Loucy (cell line): ENCODE measurements around the gene HSP90AB1.

ENCODE experiments used
- H2AFZ ChIP-seq: fragments of 200-600 bp; sonication (generic); 2 replicates; pipeline ENCODE4 v1.6.0; 2016; ENCODE audit warnings: antibody characterized with exemption, mild to moderate bottlenecking, low read length, moderate library complexity
- H3F3A ChIP-seq: fragments of 200-600 bp; 2 replicates; pipeline ENCODE4 v1.6.0; 2016; ENCODE audit warnings: antibody characterized with exemption, low read depth, mild to moderate bottlenecking
- H3K27me3 ChIP-seq: fragments of 200-600 bp; sonication (generic); 2 replicates; pipeline ENCODE4 v1.6.1; 2014; ENCODE audit warnings: low read length, mild to moderate bottlenecking; ENCODE audit not compliant: insufficient read depth, poor library complexity, severe bottlenecking
- H3K36me3 ChIP-seq: fragments of 200-600 bp; sonication (generic); 2 replicates; pipeline ENCODE4 v1.6.1; 2016; ENCODE audit warnings: low read length; ENCODE audit not compliant: insufficient read depth
- H3K4me1 ChIP-seq: fragments of 200-600 bp; sonication (generic); 2 replicates; pipeline ENCODE4 v1.5.1; 2014; ENCODE audit warnings: low read length, mild to moderate bottlenecking; ENCODE audit not compliant: insufficient read depth, poor library complexity, severe bottlenecking
- H3K4me2 ChIP-seq: fragments of 200-600 bp; sonication (generic); 2 replicates; pipeline ENCODE4 v1.6.0; 2014; ENCODE audit warnings: antibody characterized with exemption, low read length, low read depth, mild to moderate bottlenecking; ENCODE audit not compliant: poor library complexity, severe bottlenecking
- H3K4me3 ChIP-seq: fragments of 200-600 bp; sonication (generic); 2 replicates; pipeline ENCODE4 v1.5.1; 2014; ENCODE audit warnings: low read length, mild to moderate bottlenecking, mixed read lengths; ENCODE audit not compliant: poor library complexity, severe bottlenecking
- H3K79me2 ChIP-seq: fragments of 200-600 bp; sonication (generic); 2 replicates; pipeline ENCODE4 v1.6.1; 2014; ENCODE audit warnings: low read length; ENCODE audit not compliant: insufficient read depth
- H3K9ac ChIP-seq: fragments of 200-600 bp; sonication (generic); 2 replicates; pipeline ENCODE4 v1.6.0; 2014; ENCODE audit warnings: mild to moderate bottlenecking, low read depth, low read length, moderate library complexity; ENCODE audit not compliant: poor library complexity, severe bottlenecking
- H3K9me2 ChIP-seq: fragments of 200-600 bp; sonication (generic); replicated peaks from 2 replicates; pipeline ENCODE4 v1.6.1; 2016; ENCODE audit warnings: low read depth, low read length, mixed read lengths
- H3K9me3 ChIP-seq: fragments of 200-600 bp; sonication (generic); 2 replicates; pipeline ENCODE4 v1.6.1; 2014; ENCODE audit warnings: mild to moderate bottlenecking, antibody characterized with exemption, low read length, low read depth; ENCODE audit not compliant: insufficient read depth
- H4K20me1 ChIP-seq: fragments of 200-600 bp; sonication (generic); 2 replicates; pipeline ENCODE4 v1.6.0; 2014; ENCODE audit warnings: antibody characterized with exemption, low read length, mild to moderate bottlenecking; ENCODE audit not compliant: insufficient read depth, poor library complexity, severe bottlenecking
- EZH2phosphoT487 ChIP-seq: fragments of 200-600 bp; IDR thresholded peaks from 2 replicates; pipeline ENCODE4 v1.6.1; 2018; ENCODE audit warnings: antibody characterized with exemption, mild to moderate bottlenecking, moderate library complexity, borderline replicate concordance
- TF ChIP-seq, protein P1 (sequence below): fragments of 200-600 bp; sonication (generic); conservative IDR thresholded peaks from 2 replicates; pipeline ENCODE4 v1.5.1; 2014; ENCODE audit warnings: mild to moderate bottlenecking, antibody characterized with exemption, low read length

HSP90AB1 gene

DNA sequence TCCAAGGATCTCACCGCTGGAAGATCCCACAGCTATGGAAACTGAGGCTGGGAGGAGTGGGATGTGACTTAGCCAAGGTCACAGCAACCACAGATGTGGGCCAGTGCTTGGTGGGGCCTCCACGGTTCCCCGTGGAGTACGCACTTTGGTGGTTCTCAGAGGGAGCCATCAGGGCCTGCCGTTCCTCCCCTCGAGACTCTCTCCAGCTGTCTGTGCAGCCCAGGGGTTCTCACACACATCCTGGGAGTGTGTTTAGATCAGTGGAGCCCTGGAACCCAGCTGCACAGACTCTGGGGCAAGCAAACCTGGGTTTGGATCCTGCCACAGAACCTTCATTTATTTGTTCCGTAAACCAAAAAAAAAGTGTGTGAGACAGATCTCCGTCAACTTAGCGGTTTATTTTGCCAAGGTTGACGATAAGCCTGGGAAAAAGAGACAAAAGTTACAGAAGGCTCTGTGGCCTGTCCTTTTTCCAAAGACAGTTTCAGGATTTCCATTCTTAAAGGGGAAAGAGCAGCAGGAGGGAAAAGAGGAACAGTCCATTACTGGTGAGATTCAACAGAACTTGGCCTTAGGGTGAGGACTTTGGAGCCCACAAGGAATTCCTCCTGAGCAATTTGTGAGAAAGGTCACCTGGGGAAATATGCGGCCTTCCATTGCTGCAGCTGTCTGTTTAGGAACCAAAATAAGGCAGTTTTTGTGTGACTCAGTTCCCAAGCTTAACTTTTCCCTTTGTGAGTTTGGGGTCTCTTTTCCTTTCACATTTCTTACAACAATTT is 43.7 kb upstream of the HSP90AB1 start:
- Histone ChIP-seq H3K4me3 (no peak overlapping the region), H3K4me1 (peaks cover 26% of the 10 kb centered on the region), H3K9me3 (no peaks in the 10 kb centered on the region), H3K27me3 (no peaks in the 10 kb centered on the region), H3F3A (no peaks in the 10 kb centered on the region), H3K36me3 (no peaks in the 10 kb centered on the region), H3K4me2 (no peak overlapping the region), H4K20me1 (no peaks in the 10 kb centered on the region), H2AFZ (no peak overlapping the region), H3K9ac (no peak overlapping the region), H3K79me2 (no peaks in the 10 kb centered on the region), H3K9me2 (no peaks in the 10 kb centered on the region)
- TF ChIP-seq, protein P1, sequence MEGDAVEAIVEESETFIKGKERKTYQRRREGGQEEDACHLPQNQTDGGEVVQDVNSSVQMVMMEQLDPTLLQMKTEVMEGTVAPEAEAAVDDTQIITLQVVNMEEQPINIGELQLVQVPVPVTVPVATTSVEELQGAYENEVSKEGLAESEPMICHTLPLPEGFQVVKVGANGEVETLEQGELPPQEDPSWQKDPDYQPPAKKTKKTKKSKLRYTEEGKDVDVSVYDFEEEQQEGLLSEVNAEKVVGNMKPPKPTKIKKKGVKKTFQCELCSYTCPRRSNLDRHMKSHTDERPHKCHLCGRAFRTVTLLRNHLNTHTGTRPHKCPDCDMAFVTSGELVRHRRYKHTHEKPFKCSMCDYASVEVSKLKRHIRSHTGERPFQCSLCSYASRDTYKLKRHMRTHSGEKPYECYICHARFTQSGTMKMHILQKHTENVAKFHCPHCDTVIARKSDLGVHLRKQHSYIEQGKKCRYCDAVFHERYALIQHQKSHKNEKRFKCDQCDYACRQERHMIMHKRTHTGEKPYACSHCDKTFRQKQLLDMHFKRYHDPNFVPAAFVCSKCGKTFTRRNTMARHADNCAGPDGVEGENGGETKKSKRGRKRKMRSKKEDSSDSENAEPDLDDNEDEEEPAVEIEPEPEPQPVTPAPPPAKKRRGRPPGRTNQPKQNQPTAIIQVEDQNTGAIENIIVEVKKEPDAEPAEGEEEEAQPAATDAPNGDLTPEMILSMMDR: no peak
- no peak for TF ChIP-seq EZH2phosphoT487

DNA sequence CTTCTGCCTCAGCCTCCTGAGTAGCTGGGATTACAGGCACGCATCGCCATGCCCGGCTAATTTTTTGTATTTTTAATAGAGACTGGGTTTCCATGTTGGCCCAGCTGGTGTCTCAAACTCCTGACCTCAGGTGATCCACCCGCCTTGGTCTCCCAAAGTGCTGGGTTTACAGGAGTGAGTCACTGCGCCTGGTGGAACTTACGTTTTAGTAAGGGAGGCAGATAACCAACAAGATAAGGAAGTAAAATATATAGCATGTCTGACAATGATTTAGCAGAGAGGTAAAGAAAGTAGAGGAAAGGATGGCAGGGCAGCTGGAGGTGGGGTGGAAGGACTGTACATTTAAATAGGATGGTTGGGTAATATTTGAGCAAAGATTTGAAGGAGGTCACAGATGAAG is 42.9 kb upstream of the HSP90AB1 start:
- no peaks in the 10 kb centered on the region for H3F3A ChIP-seq
- H3K36me3 ChIP-seq: no peaks in the 10 kb centered on the region
- H3K4me2 ChIP-seq: no peak overlapping the region
- H2AFZ ChIP-seq: no peak overlapping the region
- H3K9me3 ChIP-seq: no peaks in the 10 kb centered on the region
- H3K27me3 ChIP-seq: no peaks in the 10 kb centered on the region
- no peaks in the 10 kb centered on the region for H3K9me2 ChIP-seq
- peaks cover 26% of the 10 kb centered on the region for H3K4me1 ChIP-seq
- H3K79me2 ChIP-seq: no peaks in the 10 kb centered on the region
- no peak for TF ChIP-seq EZH2phosphoT487
- TF ChIP-seq, protein P1: no peak
- no peak overlapping the region for H3K9ac ChIP-seq
- no peak overlapping the region for H3K4me3 ChIP-seq
- no peaks in the 10 kb centered on the region for H4K20me1 ChIP-seq

DNA sequence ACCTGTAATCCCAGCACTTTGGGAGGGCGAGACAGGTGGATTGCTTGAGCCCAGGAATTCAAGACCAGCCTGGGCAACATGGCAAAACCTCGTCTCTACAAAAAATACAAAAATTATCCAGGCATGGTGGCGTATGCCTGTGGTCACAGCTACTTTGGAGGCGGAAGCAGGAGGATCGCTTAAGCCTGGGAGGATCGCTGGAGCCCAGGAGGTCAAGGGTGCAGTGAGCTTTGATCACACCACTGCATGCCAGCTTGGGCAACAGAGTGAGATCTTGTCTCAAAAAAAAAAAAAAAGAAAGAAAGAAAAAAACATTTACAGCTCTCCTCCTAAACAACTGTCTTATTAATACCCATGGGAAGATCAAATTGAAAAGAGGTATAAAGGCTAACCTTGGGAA is 38.9 kb upstream of the HSP90AB1 start:
- Histone ChIP-seq H3F3A (no peaks in the 10 kb centered on the region), H3K79me2 (no peaks in the 10 kb centered on the region), H3K9me2 (no peaks in the 10 kb centered on the region), H3K36me3 (no peaks in the 10 kb centered on the region), H2AFZ (no peak overlapping the region), H3K9ac (no peak overlapping the region), H3K9me3 (no peaks in the 10 kb centered on the region), H3K4me1 (peaks cover 11% of the 10 kb centered on the region), H3K27me3 (no peaks in the 10 kb centered on the region), H3K4me3 (no peak overlapping the region), H4K20me1 (no peaks in the 10 kb centered on the region), H3K4me2 (no peak overlapping the region)
- no peak for TF ChIP-seq EZH2phosphoT487
- TF ChIP-seq, protein P1: no peak
